Sigmoid colon (tissue), 7 donors: ENCODE measurements around the gene APBB2. TPM values are rescaled to one million over a fixed set of nuclear protein-coding genes. Genes with fewer than 3 reads are reported as not detected.

Experiments used
- DNase-seq: peaks from one replicate; pipeline ENCODE4 v3.0.0-alpha.2; 2019
- H3K27ac ChIP-seq, 4 donors: fragments of 200-600 bp; sonication (generic); one replicate each; pipeline ENCODE4 v1.5.1; 2016 to 2019; ENCODE audit warnings: mild to moderate bottlenecking in 1 of 4
- H3K27me3 ChIP-seq, 3 donors: fragments of 200-600 bp; sonication (generic); one replicate each; pipeline ENCODE4 v1.5.1; 2019; ENCODE audit warnings: mild to moderate bottlenecking in 1 of 3
- H3K36me3 ChIP-seq, 4 donors: fragments of 200-600 bp; sonication (generic); one replicate each; pipeline ENCODE4 v1.5.1; 2016 to 2019
- H3K4me1 ChIP-seq, 4 donors: fragments of 200-600 bp; sonication (generic); one replicate each; pipeline ENCODE4 v1.5.1; 2017 to 2019
- H3K4me3 ChIP-seq, 4 donors: fragments of 200-600 bp; sonication (generic); one replicate each; pipeline ENCODE4 v1.5.1; 2017 to 2019; ENCODE audit warnings: mild to moderate bottlenecking in 2 of 4, moderate library complexity in 1 of 4
- H3K9me3 ChIP-seq, 4 donors: fragments of 200-600 bp in 3 of 4; sonication (generic) in 3 of 4; one replicate each; pipeline versions ENCODE4 v1.5.1 to v1.6.1; 2013 to 2019
- EP300 ChIP-seq, 4 donors: sonication (generic); formaldehyde crosslinking; IDR thresholded peaks; one replicate each; pipeline ENCODE4 v1.6.1; 2017; ENCODE audit warnings: antibody characterized with exemption in 4 of 4
- POLR2A ChIP-seq, 2 donors: fragments of 450-650 bp; IDR thresholded peaks; one replicate each; pipeline ENCODE4 v1.6.1; 2016; ENCODE audit warnings: antibody characterized with exemption in 2 of 2, mild to moderate bottlenecking in 2 of 2, moderate library complexity in 2 of 2
- POLR2AphosphoS5 ChIP-seq, 4 donors: sonication (generic); formaldehyde crosslinking; IDR thresholded peaks; one replicate each; pipeline ENCODE4 v1.6.1; 2017; ENCODE audit warnings: antibody characterized with exemption in 4 of 4
- WGBS, 2 donors: extraction: QIAGEN DNeasy Blood & Tissue Kit; methylation state at CpG; one replicate each; pipeline ENCODE4 v1.1.7; 2013; 5-methylcytosine and 5-hydroxymethylcytosine counted together
- intact Hi-C: fragments of 100-400 bp; cut with DNase I; formaldehyde crosslinking; loops from one replicate; pipeline ENCODE4 v1.15.1; 2023
- polyA plus RNA-seq, 3 donors: library from polyadenylated mRNA; stranded (reverse); fragments of 200-250 nt; gene quantifications; one replicate each; pipeline ENCODE4 v1.2.3, GENCODE V29; 2013
- total RNA-seq, 4 donors: library from RNA; depleted of rRNA; stranded (reverse); fragments of >200 nt; gene quantifications; one replicate each; pipeline ENCODE4 v1.1.0, GENCODE V29; 2016
- TF ChIP-seq, protein P1 (sequence below), 4 experiments: fragments of 450-650 bp in 3 of 4; fragments of 200-600 bp in 1 of 4; IDR thresholded peaks; one replicate each; pipeline ENCODE4 v1.5.1; 2016 to 2019; ENCODE audit warnings: antibody characterized with exemption in 4 of 4, mild to moderate bottlenecking in 3 of 4, moderate library complexity in 2 of 4
- donor health status: healthy with polysubstance abuse.
- donor health status: Bipolar disorder and iron deficiency.
- donor health status: healthy.

Gene APBB2
- total and polyA plus RNA-seq, 7 donors = 7.8 to 108 (median 69.1) TPM

DNA sequence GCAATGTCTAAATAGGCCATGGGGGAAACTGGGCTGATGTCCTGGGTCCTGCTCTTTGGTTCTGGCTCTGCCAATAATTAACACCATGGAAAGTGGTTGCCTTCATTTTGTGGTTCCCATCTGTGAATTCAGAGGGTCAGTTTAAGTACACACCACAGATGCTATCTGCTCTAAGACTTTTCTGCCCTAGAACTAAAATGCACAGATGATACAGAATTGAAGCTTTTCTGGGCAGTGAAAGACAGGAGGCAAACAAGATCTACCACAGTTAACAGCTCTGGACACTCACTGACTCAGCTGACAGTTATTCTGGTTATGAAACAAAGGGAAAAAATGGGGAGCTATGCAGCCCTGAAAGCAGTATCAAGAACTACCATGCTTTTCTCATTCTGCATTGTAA is 37.3 kb downstream of the APBB2 start:
- Histone ChIP-seq H3K36me3 (no peaks in the 10 kb centered on the region), H3K27ac (peak overlapping the region in 2 of 4 donors; percentile 26 to 39)

DNA sequence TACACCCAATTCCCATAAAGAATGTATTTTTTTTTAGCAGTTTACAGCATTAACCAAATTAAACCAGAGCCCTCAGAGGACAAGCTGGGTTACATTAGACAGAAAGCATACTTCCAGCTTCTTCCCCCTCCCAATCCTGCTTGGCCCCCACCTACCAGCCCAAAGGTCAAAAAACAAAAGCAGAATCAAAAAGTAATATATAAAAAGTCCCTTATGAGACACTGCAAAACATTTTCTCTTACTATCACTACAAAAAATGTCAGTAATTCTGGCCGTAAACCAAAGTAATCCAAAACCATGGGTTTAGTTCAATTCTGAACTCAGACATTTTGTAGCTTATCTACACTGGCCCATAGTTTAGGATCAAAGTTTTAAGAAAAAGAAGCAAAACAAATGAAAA is 38.0 kb downstream of the APBB2 start:
- no peak overlapping the region for H3K4me3 ChIP-seq
- intact Hi-C loops = no loop called here
- H3K27me3 ChIP-seq = no peaks in the 10 kb centered on the region
- DNase-seq = no peak
- peak overlapping the region in 2 of 4 donors; percentile 26 to 39 for H3K27ac ChIP-seq
- H3K9me3 ChIP-seq = no peaks in the 10 kb centered on the region
- TF ChIP-seq, protein P1, sequence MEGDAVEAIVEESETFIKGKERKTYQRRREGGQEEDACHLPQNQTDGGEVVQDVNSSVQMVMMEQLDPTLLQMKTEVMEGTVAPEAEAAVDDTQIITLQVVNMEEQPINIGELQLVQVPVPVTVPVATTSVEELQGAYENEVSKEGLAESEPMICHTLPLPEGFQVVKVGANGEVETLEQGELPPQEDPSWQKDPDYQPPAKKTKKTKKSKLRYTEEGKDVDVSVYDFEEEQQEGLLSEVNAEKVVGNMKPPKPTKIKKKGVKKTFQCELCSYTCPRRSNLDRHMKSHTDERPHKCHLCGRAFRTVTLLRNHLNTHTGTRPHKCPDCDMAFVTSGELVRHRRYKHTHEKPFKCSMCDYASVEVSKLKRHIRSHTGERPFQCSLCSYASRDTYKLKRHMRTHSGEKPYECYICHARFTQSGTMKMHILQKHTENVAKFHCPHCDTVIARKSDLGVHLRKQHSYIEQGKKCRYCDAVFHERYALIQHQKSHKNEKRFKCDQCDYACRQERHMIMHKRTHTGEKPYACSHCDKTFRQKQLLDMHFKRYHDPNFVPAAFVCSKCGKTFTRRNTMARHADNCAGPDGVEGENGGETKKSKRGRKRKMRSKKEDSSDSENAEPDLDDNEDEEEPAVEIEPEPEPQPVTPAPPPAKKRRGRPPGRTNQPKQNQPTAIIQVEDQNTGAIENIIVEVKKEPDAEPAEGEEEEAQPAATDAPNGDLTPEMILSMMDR (IDR thresholded peaks at IDR 0.05) = no peak
- TF ChIP-seq EP300 (IDR thresholded peaks at IDR 0.05) (no peak), POLR2A (IDR thresholded peaks at IDR 0.05) (no peak), POLR2AphosphoS5 (IDR thresholded peaks at IDR 0.05) (no peak)
- peaks cover 0 to 49% (median 45%) of the 10 kb centered on the region in 4 donors for H3K4me1 ChIP-seq
- WGBS, 2 donors = 79 to 85% methylated on average over 1 of the region's 1 CpG
- no peaks in the 10 kb centered on the region for H3K36me3 ChIP-seq

More for the DNA sequence above, 37.3 kb downstream of the APBB2 start:
- Histone ChIP-seq H3K4me1 (peaks cover 0 to 49% (median 45%) of the 10 kb centered on the region in 4 donors), H3K9me3 (no peaks in the 10 kb centered on the region), H3K27me3 (no peaks in the 10 kb centered on the region), H3K4me3 (no peak overlapping the region)
- TF ChIP-seq POLR2AphosphoS5 (IDR thresholded peaks at IDR 0.05) (no peak), EP300 (IDR thresholded peaks at IDR 0.05) (no peak), POLR2A (IDR thresholded peaks at IDR 0.05) (no peak)
- TF ChIP-seq, protein P1 (IDR thresholded peaks at IDR 0.05) = no peak
- intact Hi-C loops = no loop called here
- no peak for DNase-seq

DNA sequence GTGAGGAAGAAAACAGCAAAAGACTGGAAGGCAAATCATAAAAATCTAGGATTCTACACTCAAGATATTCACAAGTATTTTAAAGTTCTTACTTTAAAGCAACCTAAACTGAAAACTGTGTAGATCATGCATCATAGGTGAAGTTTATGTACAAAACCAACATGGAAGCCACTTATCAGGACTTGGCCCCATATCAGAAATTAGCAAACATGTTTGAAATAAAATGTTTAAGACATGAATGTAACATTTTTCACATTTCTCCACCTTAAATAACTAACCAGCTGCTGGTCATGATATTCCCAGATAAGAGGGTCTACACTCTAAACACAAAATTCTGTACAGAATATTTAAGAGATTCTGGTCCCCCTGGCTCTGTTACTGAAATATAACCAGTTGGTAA is 38.5 kb downstream of the APBB2 start:
- no peak overlapping the region for H3K4me3 ChIP-seq
- H3K27me3 ChIP-seq = no peaks in the 10 kb centered on the region
- H3K36me3 ChIP-seq = no peaks in the 10 kb centered on the region
- no peaks in the 10 kb centered on the region for H3K9me3 ChIP-seq
- no peak for DNase-seq
- TF ChIP-seq EP300 (IDR thresholded peaks at IDR 0.05) (no peak), POLR2AphosphoS5 (IDR thresholded peaks at IDR 0.05) (no peak), POLR2A (IDR thresholded peaks at IDR 0.05) (no peak)
- TF ChIP-seq, protein P1 (IDR thresholded peaks at IDR 0.05) = no peak
- H3K27ac ChIP-seq = peak overlapping the region in 2 of 4 donors; percentile 26 to 39
- intact Hi-C loops = no loop called here
- H3K4me1 ChIP-seq = peaks cover 0 to 49% (median 45%) of the 10 kb centered on the region in 4 donors

DNA sequence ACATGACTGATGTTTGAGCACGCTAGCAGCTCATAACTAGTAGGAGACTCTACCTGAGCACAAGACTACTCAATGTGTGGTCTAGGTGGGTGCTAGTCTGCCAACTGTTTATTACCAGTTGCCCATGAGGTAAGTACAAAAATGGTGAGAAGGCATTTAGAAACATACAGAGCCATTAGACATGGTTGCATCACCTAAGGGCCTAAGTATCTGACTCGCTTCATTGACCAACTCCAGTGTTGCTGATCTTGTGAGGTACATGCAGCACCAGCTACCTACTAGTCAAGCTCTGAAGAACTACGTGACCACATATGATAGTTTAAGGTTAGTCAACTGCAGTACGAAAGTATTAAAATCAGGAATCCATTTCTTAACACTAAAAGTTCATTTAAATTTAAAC is 39.9 kb downstream of the APBB2 start:
- no peak overlapping the region for H3K4me3 ChIP-seq
- intact Hi-C loops = no loop called here
- no peak for DNase-seq
- H3K36me3 ChIP-seq = no peaks in the 10 kb centered on the region
- H3K4me1 ChIP-seq = peaks cover 0 to 40% (median 36%) of the 10 kb centered on the region in 4 donors
- no peak for TF ChIP-seq EP300 (IDR thresholded peaks at IDR 0.05)
- TF ChIP-seq POLR2A (IDR thresholded peaks at IDR 0.05) = no peak
- TF ChIP-seq, protein P1 (IDR thresholded peaks at IDR 0.05) = no peak
- TF ChIP-seq POLR2AphosphoS5 (IDR thresholded peaks at IDR 0.05) = no peak
- H3K27ac ChIP-seq = no peak overlapping the region
- no peaks in the 10 kb centered on the region for H3K9me3 ChIP-seq
- WGBS, 2 donors = 95 to 97% methylated on average over 4 of the region's 4 CpGs
- no peaks in the 10 kb centered on the region for H3K27me3 ChIP-seq

DNA sequence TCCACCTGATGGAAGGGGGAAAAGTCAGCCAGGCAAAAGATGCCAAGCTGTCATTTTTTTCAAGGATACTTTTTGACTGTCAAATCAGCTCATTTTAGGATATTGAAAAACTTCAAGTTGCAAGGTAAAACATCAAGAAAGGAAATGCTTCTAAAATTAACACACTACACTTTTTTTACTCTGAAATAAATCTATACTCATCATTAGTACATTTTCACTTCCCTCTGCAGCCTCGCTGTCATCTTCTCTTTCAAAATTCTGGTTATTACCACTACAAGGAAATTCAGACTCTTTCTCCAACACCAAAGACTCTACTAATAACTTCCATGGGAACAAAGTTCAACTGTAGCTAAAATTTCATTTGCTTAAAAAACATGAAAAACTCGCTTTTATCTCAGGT is 41.6 kb downstream of the APBB2 start:
- TF ChIP-seq EP300 (IDR thresholded peaks at IDR 0.05) (no peak), POLR2AphosphoS5 (IDR thresholded peaks at IDR 0.05) (no peak), POLR2A (IDR thresholded peaks at IDR 0.05) (no peak)
- TF ChIP-seq, protein P1 (IDR thresholded peaks at IDR 0.05) = no peak

More for the DNA sequence above, 41.6 kb downstream of the APBB2 start:
- H3K9me3 ChIP-seq = no peaks in the 10 kb centered on the region
- H3K36me3 ChIP-seq = no peaks in the 10 kb centered on the region
- H3K27me3 ChIP-seq = no peaks in the 10 kb centered on the region
- H3K4me1 ChIP-seq = peaks cover 0 to 27% (median 22%) of the 10 kb centered on the region in 4 donors
- H3K4me3 ChIP-seq = no peak overlapping the region
- no peak overlapping the region for H3K27ac ChIP-seq
- 22 to 59% methylated on average over 2 of the region's 2 CpGs for WGBS, 2 donors
- no peak for DNase-seq
- intact Hi-C loops = no loop called here
